ENCODE results near the gene FKBP2.

The FKBP2 gene

GRCh38 chr11:64240435-64241240, at the start of gene FKBP2 (continued):
- TF ChIP-seq KLF9 (tag by site-specific recombination; IDR thresholded peaks at IDR 0.05; ENCODE audit: low read depth) (peak; percentile 34; the same call in 1 of the 2 replicates), KLF10 (tag by site-specific recombination; IDR thresholded peaks at IDR 0.05) (peak; percentile 82), ZNF701 (tag by site-specific recombination; IDR thresholded peaks at IDR 0.05) (no peak), ZXDB (tag by site-specific recombination; IDR thresholded peaks at IDR 0.05) (peak; percentile 66), ZNF37A (tag by site-specific recombination; IDR thresholded peaks at IDR 0.05) (no peak), ZNF660 (tag by site-specific recombination; IDR thresholded peaks at IDR 0.05) (0 out of 2 replicates have a peak, but pooled peaks have one; percentile 12), ZNF518A (tag by site-specific recombination; conservative IDR thresholded peaks at IDR 0.05; ENCODE audit: low read depth) (peak; percentile 79), ZNF580 (tag by site-specific recombination; IDR thresholded peaks at IDR 0.05) (peak; percentile 97), ZNF391 (tag by site-specific recombination; IDR thresholded peaks at IDR 0.05; ENCODE audit: borderline replicate concordance, low read depth) (no peak), ZNF433 (tag by site-specific recombination; IDR thresholded peaks at IDR 0.05; ENCODE audit: low read depth) (no peak), ZNF16 (tag by site-specific recombination; IDR thresholded peaks at IDR 0.05; ENCODE audit: low read depth) (no peak), MEIS1 (CRISPR knock-in tag; IDR thresholded peaks at IDR 0.05; ENCODE audit: borderline replicate concordance) (no peak), ZNF510 (tag by site-specific recombination; IDR thresholded peaks at IDR 0.05; ENCODE audit: insufficient replicate concordance) (no peak), ZNF148 (tag by site-specific recombination; IDR thresholded peaks at IDR 0.05; ENCODE audit: borderline replicate concordance) (no peak), IKZF3 (tag by site-specific recombination; IDR thresholded peaks at IDR 0.05) (no peak), ZNF341 (tag by site-specific recombination; IDR thresholded peaks at IDR 0.05; ENCODE audit: low read depth) (peak; percentile 8; the same call in 1 of the 2 replicates), ZBTB21 (tag by site-specific recombination; IDR thresholded peaks at IDR 0.05) (0 out of 2 replicates have a peak, but pooled peaks have one; percentile 58), KLF8 (tag by site-specific recombination; IDR thresholded peaks at IDR 0.05) (peak; percentile 48; the same call in 1 of the 2 replicates), ZFHX2 (tag by site-specific recombination; conservative IDR thresholded peaks at IDR 0.05) (peak; percentile 27), ZNF140 (tag by site-specific recombination; IDR thresholded peaks at IDR 0.05) (no peak), SP2 (tag by site-specific recombination; IDR thresholded peaks at IDR 0.05) (peak; percentile 54)
- TF ChIP-seq, protein P1, sequence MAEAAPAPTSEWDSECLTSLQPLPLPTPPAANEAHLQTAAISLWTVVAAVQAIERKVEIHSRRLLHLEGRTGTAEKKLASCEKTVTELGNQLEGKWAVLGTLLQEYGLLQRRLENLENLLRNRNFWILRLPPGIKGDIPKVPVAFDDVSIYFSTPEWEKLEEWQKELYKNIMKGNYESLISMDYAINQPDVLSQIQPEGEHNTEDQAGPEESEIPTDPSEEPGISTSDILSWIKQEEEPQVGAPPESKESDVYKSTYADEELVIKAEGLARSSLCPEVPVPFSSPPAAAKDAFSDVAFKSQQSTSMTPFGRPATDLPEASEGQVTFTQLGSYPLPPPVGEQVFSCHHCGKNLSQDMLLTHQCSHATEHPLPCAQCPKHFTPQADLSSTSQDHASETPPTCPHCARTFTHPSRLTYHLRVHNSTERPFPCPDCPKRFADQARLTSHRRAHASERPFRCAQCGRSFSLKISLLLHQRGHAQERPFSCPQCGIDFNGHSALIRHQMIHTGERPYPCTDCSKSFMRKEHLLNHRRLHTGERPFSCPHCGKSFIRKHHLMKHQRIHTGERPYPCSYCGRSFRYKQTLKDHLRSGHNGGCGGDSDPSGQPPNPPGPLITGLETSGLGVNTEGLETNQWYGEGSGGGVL (tag by site-specific recombination; IDR thresholded peaks at IDR 0.05): no peak; the same call in 1 of the 2 replicates
- TF ChIP-seq, protein P2, sequence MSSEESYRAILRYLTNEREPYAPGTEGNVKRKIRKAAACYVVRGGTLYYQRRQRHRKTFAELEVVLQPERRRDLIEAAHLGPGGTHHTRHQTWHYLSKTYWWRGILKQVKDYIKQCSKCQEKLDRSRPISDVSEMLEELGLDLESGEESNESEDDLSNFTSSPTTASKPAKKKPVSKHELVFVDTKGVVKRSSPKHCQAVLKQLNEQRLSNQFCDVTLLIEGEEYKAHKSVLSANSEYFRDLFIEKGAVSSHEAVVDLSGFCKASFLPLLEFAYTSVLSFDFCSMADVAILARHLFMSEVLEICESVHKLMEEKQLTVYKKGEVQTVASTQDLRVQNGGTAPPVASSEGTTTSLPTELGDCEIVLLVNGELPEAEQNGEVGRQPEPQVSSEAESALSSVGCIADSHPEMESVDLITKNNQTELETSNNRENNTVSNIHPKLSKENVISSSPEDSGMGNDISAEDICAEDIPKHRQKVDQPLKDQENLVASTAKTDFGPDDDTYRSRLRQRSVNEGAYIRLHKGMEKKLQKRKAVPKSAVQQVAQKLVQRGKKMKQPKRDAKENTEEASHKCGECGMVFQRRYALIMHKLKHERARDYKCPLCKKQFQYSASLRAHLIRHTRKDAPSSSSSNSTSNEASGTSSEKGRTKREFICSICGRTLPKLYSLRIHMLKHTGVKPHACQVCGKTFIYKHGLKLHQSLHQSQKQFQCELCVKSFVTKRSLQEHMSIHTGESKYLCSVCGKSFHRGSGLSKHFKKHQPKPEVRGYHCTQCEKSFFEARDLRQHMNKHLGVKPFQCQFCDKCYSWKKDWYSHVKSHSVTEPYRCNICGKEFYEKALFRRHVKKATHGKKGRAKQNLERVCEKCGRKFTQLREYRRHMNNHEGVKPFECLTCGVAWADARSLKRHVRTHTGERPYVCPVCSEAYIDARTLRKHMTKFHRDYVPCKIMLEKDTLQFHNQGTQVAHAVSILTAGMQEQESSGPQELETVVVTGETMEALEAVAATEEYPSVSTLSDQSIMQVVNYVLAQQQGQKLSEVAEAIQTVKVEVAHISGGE (tag by site-specific recombination; conservative IDR thresholded peaks at IDR 0.05; ENCODE audit: low read depth): peak; percentile 86
- TF ChIP-seq, protein P3, sequence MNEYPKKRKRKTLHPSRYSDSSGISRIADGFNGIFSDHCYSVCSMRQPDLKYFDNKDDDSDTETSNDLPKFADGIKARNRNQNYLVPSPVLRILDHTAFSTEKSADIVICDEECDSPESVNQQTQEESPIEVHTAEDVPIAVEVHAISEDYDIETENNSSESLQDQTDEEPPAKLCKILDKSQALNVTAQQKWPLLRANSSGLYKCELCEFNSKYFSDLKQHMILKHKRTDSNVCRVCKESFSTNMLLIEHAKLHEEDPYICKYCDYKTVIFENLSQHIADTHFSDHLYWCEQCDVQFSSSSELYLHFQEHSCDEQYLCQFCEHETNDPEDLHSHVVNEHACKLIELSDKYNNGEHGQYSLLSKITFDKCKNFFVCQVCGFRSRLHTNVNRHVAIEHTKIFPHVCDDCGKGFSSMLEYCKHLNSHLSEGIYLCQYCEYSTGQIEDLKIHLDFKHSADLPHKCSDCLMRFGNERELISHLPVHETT (tag by site-specific recombination; IDR thresholded peaks at IDR 0.05): 0 out of 2 replicates have a peak, but pooled peaks have one; percentile 17
